Uterus (tissue), 2 donors: ENCODE measurements around the gene BET1.
"Not testable (repeated sequence)": the region's sequence is repeated elsewhere in the genome, so short reads cannot be mapped to it uniquely, and the experiment has no call there.

Source experiments
- POLR2A ChIP-seq, 2 donors: fragments of 450-650 bp; IDR thresholded peaks; one replicate each; pipeline ENCODE4 v1.6.1; 2016; ENCODE audit warnings: antibody characterized with exemption in 2 of 2, mild to moderate bottlenecking in 1 of 2, moderate library complexity in 1 of 2
- TF ChIP-seq, protein P1 (sequence below), 4 experiments: fragments of 200-600 bp in 2 of 4; fragments of 450-650 bp in 2 of 4; sonication (generic) in 2 of 4; IDR thresholded peaks; one replicate each; pipeline ENCODE4 v1.5.1; 2016 to 2019; ENCODE audit warnings: antibody characterized with exemption in 4 of 4, mild to moderate bottlenecking in 2 of 4, moderate library complexity in 1 of 4

DNA sequence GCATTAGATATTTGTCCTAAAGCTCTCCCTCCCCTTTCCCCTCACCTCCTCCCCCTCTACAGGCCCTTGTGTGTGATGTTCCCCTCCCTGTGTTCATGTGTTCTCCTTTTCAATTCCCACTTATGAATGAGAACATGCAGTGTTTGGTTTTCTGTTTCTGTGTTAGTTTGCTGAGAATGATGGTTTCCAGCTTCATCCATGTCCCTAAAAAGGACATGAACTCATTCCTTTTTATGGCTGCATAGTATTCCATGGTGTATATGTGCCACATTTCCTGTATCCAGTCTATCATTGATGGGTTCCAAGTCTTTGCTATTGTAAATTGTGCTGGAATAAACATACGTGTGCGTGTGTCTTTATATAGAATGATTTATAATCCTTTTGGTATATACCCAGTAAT, 22.5 kb upstream of the BET1 start:
- TF ChIP-seq, protein P1, sequence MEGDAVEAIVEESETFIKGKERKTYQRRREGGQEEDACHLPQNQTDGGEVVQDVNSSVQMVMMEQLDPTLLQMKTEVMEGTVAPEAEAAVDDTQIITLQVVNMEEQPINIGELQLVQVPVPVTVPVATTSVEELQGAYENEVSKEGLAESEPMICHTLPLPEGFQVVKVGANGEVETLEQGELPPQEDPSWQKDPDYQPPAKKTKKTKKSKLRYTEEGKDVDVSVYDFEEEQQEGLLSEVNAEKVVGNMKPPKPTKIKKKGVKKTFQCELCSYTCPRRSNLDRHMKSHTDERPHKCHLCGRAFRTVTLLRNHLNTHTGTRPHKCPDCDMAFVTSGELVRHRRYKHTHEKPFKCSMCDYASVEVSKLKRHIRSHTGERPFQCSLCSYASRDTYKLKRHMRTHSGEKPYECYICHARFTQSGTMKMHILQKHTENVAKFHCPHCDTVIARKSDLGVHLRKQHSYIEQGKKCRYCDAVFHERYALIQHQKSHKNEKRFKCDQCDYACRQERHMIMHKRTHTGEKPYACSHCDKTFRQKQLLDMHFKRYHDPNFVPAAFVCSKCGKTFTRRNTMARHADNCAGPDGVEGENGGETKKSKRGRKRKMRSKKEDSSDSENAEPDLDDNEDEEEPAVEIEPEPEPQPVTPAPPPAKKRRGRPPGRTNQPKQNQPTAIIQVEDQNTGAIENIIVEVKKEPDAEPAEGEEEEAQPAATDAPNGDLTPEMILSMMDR (IDR thresholded peaks at IDR 0.05) = not testable (repeated sequence)
- not testable (repeated sequence) for TF ChIP-seq POLR2A (IDR thresholded peaks at IDR 0.05)
